Cardiac muscle cell (in vitro differentiated cells and primary cell): ENCODE data around the gene EPHA10. TPM values are rescaled to one million over a fixed set of nuclear protein-coding genes. Genes with fewer than 3 reads are reported as not detected.
"Not testable (repeated sequence)": the region's sequence is repeated elsewhere in the genome, so short reads cannot be mapped to it uniquely, and the experiment has no call there.

ENCODE experiments used
- DNase-seq, 2 donors: peaks; one replicate each; pipeline versions ENCODE4 v3.0.0 to v3.0.0-alpha.2; 2010 to 2017; ENCODE audit warnings: low read depth in 1 of 2, low spot score in 1 of 2
- H3K27ac ChIP-seq: fragments of 200-600 bp; sonication (generic); 2 replicates; pipeline ENCODE4 v1.5.1; 2016
- H3K27me3 ChIP-seq: fragments of 200-600 bp; sonication (generic); 2 replicates; pipeline ENCODE4 v1.6.0; 2016; ENCODE audit warnings: control low read depth
- H3K36me3 ChIP-seq: fragments of 200-600 bp; sonication (generic); 2 replicates; pipeline ENCODE4 v1.5.1; 2016; ENCODE audit warnings: control low read depth
- H3K4me1 ChIP-seq: fragments of 200-600 bp; sonication (generic); 2 replicates; pipeline ENCODE4 v1.8.1; 2017; ENCODE audit warnings: low read depth, mild to moderate bottlenecking, mixed run types
- H3K4me3 ChIP-seq: fragments of 200-600 bp; sonication (generic); 2 replicates; pipeline ENCODE4 v1.5.1; 2016; ENCODE audit warnings: mild to moderate bottlenecking
- H3K9me3 ChIP-seq: fragments of 200-600 bp; sonication (generic); 2 replicates; pipeline ENCODE4 v1.5.1; 2017; ENCODE audit warnings: low read depth, mild to moderate bottlenecking, control low read depth
- CTCF ChIP-seq: IDR thresholded peaks from 2 replicates; pipeline ENCODE4 v1.5.1; 2012; ENCODE audit warnings: low read depth, mild to moderate bottlenecking, low read length
- polyA plus RNA-seq: library from polyadenylated mRNA; unstranded; fragments of >200 nt; fragmentation: Nextera tagmentation; extraction: Ambion mirVana; gene quantifications from 2 replicates; pipeline ENCODE4 v1.2.1, GENCODE V29; 2016
- total RNA-seq: library from RNA; depleted of rRNA; stranded (reverse); fragments of >200 nt; gene quantifications from 2 replicates; pipeline ENCODE4 v1.2.3, GENCODE V29; 2016

The EPHA10 gene
- total and polyA plus RNA-seq, 2 experiments from 2014 or later = 0.38 TPM; not detected in 1

- H3K27me3 ChIP-seq = peaks cover 69% of the 10 kb centered on the region
- no peak for TF ChIP-seq CTCF
- H3K36me3 ChIP-seq = no peaks in the 10 kb centered on the region
- H3K27ac ChIP-seq = no peak overlapping the region
- H3K4me1 ChIP-seq = no peaks in the 10 kb centered on the region
- DNase-seq = no peak
- no peaks in the 10 kb centered on the region for H3K9me3 ChIP-seq
- no peak overlapping the region for H3K4me3 ChIP-seq
Observed at GRCh38 chr1:37746806-37747205, 18.1 kb downstream of the EPHA10 start.

DNA sequence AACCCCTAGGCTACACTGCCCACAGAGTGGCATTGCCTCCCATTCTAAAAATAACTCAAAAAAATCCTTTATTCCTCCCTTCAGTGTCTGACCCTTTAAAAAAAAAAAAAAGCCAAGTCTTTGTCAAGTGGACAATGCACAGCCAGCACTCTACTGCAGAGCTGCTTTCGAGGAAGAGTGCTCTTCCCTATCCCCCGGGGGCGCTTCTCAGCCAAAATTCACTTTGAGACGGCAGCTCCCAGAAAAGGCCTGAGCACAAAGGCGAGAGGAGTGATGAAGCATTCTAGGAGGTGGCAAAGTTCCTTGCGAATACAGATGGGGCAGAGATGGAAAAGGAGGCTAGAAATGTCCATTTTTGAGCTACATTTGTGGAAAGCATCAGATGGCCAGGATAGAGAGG, 23.3 kb downstream of the EPHA10 start:
- Histone ChIP-seq H3K27me3 (peaks cover 42% of the 10 kb centered on the region), H3K4me3 (no peak overlapping the region), H3K4me1 (no peaks in the 10 kb centered on the region), H3K36me3 (no peaks in the 10 kb centered on the region), H3K27ac (no peak overlapping the region), H3K9me3 (no peaks in the 10 kb centered on the region)
- no peak for TF ChIP-seq CTCF
- DNase-seq = no peak

DNA sequence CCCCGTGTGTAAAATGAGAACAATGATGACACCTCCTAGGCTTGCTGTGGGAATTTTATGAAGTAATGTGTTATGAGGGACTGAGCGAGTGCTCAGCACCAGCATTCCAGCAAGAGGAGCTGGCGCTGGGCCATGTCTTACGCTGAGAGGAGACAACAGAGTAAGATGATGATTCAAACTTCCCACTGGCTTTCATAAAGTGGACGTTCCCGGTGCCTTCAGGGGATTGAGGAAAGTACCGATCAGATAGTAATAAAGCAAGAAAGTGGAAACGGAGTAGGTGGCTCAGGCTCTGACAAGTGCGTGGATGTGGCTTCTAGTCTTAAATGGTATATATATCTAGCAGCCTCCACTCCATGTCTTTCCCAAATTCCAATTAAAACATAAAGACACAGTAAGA, 23.8 kb downstream of the EPHA10 start:
- DNase-seq = peak in 1 of 2 donors; percentile 73
- no peaks in the 10 kb centered on the region for H3K36me3 ChIP-seq

GRCh38 chr1:37739222-37739621, 25.7 kb downstream of the EPHA10 start:
- H3K4me1 ChIP-seq = no peaks in the 10 kb centered on the region
- no peak overlapping the region for H3K27ac ChIP-seq
- no peak for TF ChIP-seq CTCF
- H3K36me3 ChIP-seq = no peaks in the 10 kb centered on the region
- no peak for DNase-seq
- no peak overlapping the region for H3K4me3 ChIP-seq
- peaks cover 50% of the 10 kb centered on the region for H3K27me3 ChIP-seq
- no peaks in the 10 kb centered on the region for H3K9me3 ChIP-seq

More for the DNA sequence above, 23.8 kb downstream of the EPHA10 start:
- no peak for TF ChIP-seq CTCF
- H3K4me3 ChIP-seq = no peak overlapping the region
- no peak overlapping the region for H3K27ac ChIP-seq
- peaks cover 42% of the 10 kb centered on the region for H3K27me3 ChIP-seq
- H3K4me1 ChIP-seq = no peaks in the 10 kb centered on the region
- H3K9me3 ChIP-seq = no peaks in the 10 kb centered on the region

DNA sequence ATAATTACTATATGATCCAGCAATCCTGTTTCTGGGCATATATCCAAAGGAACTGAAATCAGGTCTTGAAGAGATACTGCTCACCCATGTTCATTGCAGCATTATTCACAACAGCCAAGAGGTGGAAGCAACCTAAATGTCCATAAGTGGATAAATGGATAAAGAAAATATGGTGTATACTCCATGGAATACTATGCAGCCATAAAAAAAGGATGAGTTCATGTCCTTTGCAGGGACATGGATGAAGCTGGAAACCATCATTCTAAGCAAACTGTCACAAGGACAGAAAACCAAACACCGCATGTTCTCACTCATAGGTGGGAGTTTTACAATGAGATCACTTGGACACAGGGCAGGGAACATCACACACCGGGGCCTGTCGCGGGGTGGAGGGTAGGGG, 26.3 kb downstream of the EPHA10 start:
- H3K9me3 ChIP-seq, DNase-seq, H3K27ac ChIP-seq, H3K36me3 ChIP-seq, H3K4me3 ChIP-seq, H3K4me1 ChIP-seq: not testable (repeated sequence)
- H3K27me3 ChIP-seq = peaks cover 52% of the 10 kb centered on the region

DNA sequence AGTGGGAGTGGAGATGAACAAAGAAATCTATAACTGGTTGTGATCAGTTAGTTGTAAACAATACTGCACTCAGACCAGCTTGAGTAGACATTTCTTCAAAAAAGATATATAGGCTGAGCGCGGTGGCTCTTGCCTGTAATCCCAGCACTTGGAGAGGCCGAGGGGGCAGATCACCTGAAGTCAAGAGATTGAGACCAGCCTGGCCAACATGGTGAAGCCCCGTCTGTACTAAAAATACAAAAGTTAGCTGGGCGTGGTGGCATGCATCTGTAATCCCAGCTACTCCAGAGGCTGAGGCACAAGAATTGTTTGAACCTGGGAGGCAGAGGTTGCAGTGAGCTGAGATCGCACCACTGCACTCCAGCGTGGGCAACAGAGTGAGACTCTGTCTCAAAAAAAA, 26.9 kb downstream of the EPHA10 start:
- DNase-seq, H3K27ac ChIP-seq, H3K4me1 ChIP-seq, H3K9me3 ChIP-seq, H3K36me3 ChIP-seq, H3K4me3 ChIP-seq: not testable (repeated sequence)
- peaks cover 51% of the 10 kb centered on the region for H3K27me3 ChIP-seq
